Endothelial cell of umbilical vein (primary cell): Measurements from ENCODE around the gene LHFPL6. TPM values are rescaled to one million over a fixed set of nuclear protein-coding genes. Genes with fewer than 3 reads are reported as not detected.

ENCODE experiments used
- BruUV-seq: library from RNA; stranded (reverse); fragments of 400-500 nt; replicated peaks from 2 replicates; lab custom pipeline; 2021; lab: Mats Ljungman, UMichigan
- CTCF ChIA-PET: fragments of 300-600, 350-600 bp; sonication (Branson Sonifier 250); formaldehyde crosslinking; loops from one replicate; lab custom pipeline; 2021; ENCODE audit warnings: antibody characterized with exemption, inconsistent platforms; lab: Charles Lee
- POLR2A ChIA-PET: fragments of 300-600, 350-600 bp; sonication (Branson Sonifier 250); formaldehyde crosslinking; loops from one replicate; lab custom pipeline; 2021; ENCODE audit warnings: antibody characterized with exemption, inconsistent platforms; lab: Charles Lee
- DNase-seq: peaks from one replicate; pipeline ENCODE4 v3.0.0-alpha.2; 2011; ENCODE audit warnings: low read depth, low spot score
- FAIRE-seq: peaks from 2 replicates; lab custom pipeline; 2011; peaks lifted over from hg19 to GRCh38; lab: Jason Lieb, UNC
- H2AFZ ChIP-seq: 2 replicates; pipeline ENCODE4 v1.6.0; 2012; ENCODE audit warnings: low read depth, low read length, control low read depth, inconsistent platforms
- H3K27ac ChIP-seq: 2 replicates; pipeline ENCODE4 v1.5.1; 2011; ENCODE audit warnings: low read depth, mild to moderate bottlenecking, control low read depth, low read length, moderate library complexity; ENCODE audit not compliant: insufficient read depth
- H3K27me3 ChIP-seq, 2 experiments: 2 replicates each; pipeline versions ENCODE4 v1.6.0 to v1.6.1; 2011; ENCODE audit warnings: low read length in 2 of 2, mixed read lengths in 1 of 2; ENCODE audit not compliant: control insufficient read depth in 2 of 2, insufficient read depth in 2 of 2
- H3K36me3 ChIP-seq, 2 experiments: 2 replicates in 1 of 2; 3 replicates in 1 of 2; pipeline ENCODE4 v1.5.1; 2011; ENCODE audit warnings: low read length in 2 of 2, mild to moderate bottlenecking in 1 of 2, moderate library complexity in 1 of 2; ENCODE audit not compliant: control insufficient read depth in 2 of 2, insufficient read depth in 2 of 2; ENCODE audit errors: extremely low read depth in 1 of 2
- H3K4me1 ChIP-seq: 3 replicates; pipeline ENCODE4 v1.5.1; 2011; ENCODE audit warnings: mild to moderate bottlenecking, low read length; ENCODE audit not compliant: control insufficient read depth, insufficient read depth; ENCODE audit errors: extremely low read depth
- H3K4me2 ChIP-seq: 2 replicates; pipeline ENCODE4 v1.6.1; 2011; ENCODE audit warnings: low read length, control low read depth, mixed read lengths; ENCODE audit not compliant: insufficient read depth
- H3K4me3 ChIP-seq, 3 experiments: fragments of 200-600 bp in 1 of 3; sonication (generic), shearing (Covaris generic) in 1 of 3; replicated peaks in 1 of 3; 2 replicates each; pipeline ENCODE4 v1.5.1; 2011 to 2016; ENCODE audit warnings: control low read depth in 3 of 3, low read length in 3 of 3, mild to moderate bottlenecking in 2 of 3, inconsistent platforms in 1 of 3, low read depth in 1 of 3, moderate library complexity in 1 of 3; ENCODE audit not compliant: insufficient read depth in 1 of 3
- H3K79me2 ChIP-seq: 2 replicates; pipeline ENCODE4 v1.6.0; 2012; ENCODE audit warnings: low read length, inconsistent platforms; ENCODE audit not compliant: control insufficient read depth, insufficient read depth
- H3K9ac ChIP-seq: replicated peaks from 2 replicates; pipeline ENCODE3; 2011; ENCODE audit warnings: low read length, control low read depth; ENCODE audit not compliant: insufficient read depth; ENCODE audit errors: extremely low read depth
- H3K9me1 ChIP-seq: replicated peaks from 3 replicates; pipeline ENCODE4 v1.6.0; 2011; ENCODE audit warnings: mild to moderate bottlenecking, low read length; ENCODE audit not compliant: control insufficient read depth, insufficient read depth; ENCODE audit errors: extremely low read depth
- H3K9me3 ChIP-seq: replicated peaks from 2 replicates; pipeline ENCODE4 v1.5.1; 2012; ENCODE audit warnings: low read length, inconsistent platforms; ENCODE audit not compliant: control insufficient read depth, insufficient read depth
- H4K20me1 ChIP-seq: replicated peaks from 2 replicates; pipeline ENCODE3; 2011; ENCODE audit warnings: mild to moderate bottlenecking, low read length; ENCODE audit not compliant: control insufficient read depth, insufficient read depth; ENCODE audit errors: extremely low read depth
- CTCF ChIP-seq, 2 donors: IDR thresholded peaks; 1 replicate in 1 of 2; 2 replicates in 1 of 2; pipeline ENCODE4 v1.5.1; 2011; ENCODE audit warnings: low read length in 2 of 2, mild to moderate bottlenecking in 2 of 2, moderate library complexity in 2 of 2, control low read depth in 1 of 2, inconsistent platforms in 1 of 2, low read depth in 1 of 2; ENCODE audit not compliant: insufficient read depth in 1 of 2; ENCODE audit errors: extremely low read depth in 1 of 2
- EZH2 ChIP-seq: IDR thresholded peaks from 2 replicates; pipeline ENCODE4 v1.6.1; 2012; ENCODE audit warnings: borderline replicate concordance, low read depth, mild to moderate bottlenecking, moderate library complexity, low read length, inconsistent platforms; ENCODE audit not compliant: severe bottlenecking
- FOS ChIP-seq: IDR thresholded peaks from 2 replicates; pipeline ENCODE4 v1.6.1; 2011; ENCODE audit warnings: mild to moderate bottlenecking, low read length, moderate library complexity, borderline replicate concordance; ENCODE audit not compliant: insufficient read depth
- GATA2 ChIP-seq: IDR thresholded peaks from 2 replicates; pipeline ENCODE4 v1.7.0; 2011; ENCODE audit warnings: low read depth, mild to moderate bottlenecking, moderate library complexity, mixed read lengths, low read length; ENCODE audit not compliant: insufficient read length, insufficient read depth
- JUN ChIP-seq: IDR thresholded peaks from 2 replicates; pipeline ENCODE4 v1.6.1; 2011; ENCODE audit warnings: borderline replicate concordance, low read depth; ENCODE audit not compliant: insufficient read length, insufficient read depth
- MAX ChIP-seq: IDR thresholded peaks from 2 replicates; pipeline ENCODE4 v1.6.1; 2011; ENCODE audit not compliant: insufficient read depth, insufficient read length
- MYC ChIP-seq: IDR thresholded peaks from one replicate; pipeline ENCODE4 v1.6.1; 2011; ENCODE audit warnings: mild to moderate bottlenecking, low read depth, low read length
- POLR2A ChIP-seq: IDR thresholded peaks from 2 replicates; pipeline ENCODE4 v1.6.1; 2012; ENCODE audit warnings: low read depth, mild to moderate bottlenecking, control low read depth, low read length
- POLR2AphosphoS5 ChIP-seq: IDR thresholded peaks from 2 replicates; pipeline ENCODE4 v1.6.1; 2012; ENCODE audit warnings: low read depth, mild to moderate bottlenecking, control low read depth, low read length, moderate library complexity; ENCODE audit not compliant: insufficient read depth
- dilution Hi-C: fragments of 300-500 bp; cut with MboI; formaldehyde crosslinking; loops from one replicate; pipeline ENCODE4 v1.15.0; 2019; ENCODE audit warnings: low sequenced_read_pairs; ENCODE audit not compliant: extremely low pct_ligation_motif_present
- intact Hi-C: fragments of 100-400 bp; cut with micrococcal nuclease; formaldehyde crosslinking; loops from one replicate; pipeline ENCODE4 v1.10.0; 2022
- polyA plus RNA-seq, 4 experiments: library from polyadenylated mRNA; depleted of rRNA in 3 of 4; stranded (reverse) in 3 of 4; unstranded in 1 of 4; fragments of >200 nt; gene quantifications; 2 replicates each; pipeline versions ENCODE4 v1.2.1 to v1.2.3, GENCODE V29; 2011 to 2012; ENCODE audit warnings: missing spikeins in 1 of 4
- total RNA-seq: library from RNA; stranded (reverse); gene quantifications from 2 replicates; pipeline ENCODE4 v1.2.3, GENCODE V29; 2021

LHFPL6 gene
- total and polyA plus RNA-seq, 2 donors (not counting 3 experiments of a cell fraction or from before 2014, with no cell fraction given) = 17.5 to 19.4 TPM

GRCh38 chr13:39580881-39581575 is 22.0 kb downstream of the LHFPL6 start:
- Histone ChIP-seq H3K9me1 (no peaks in the 10 kb centered on the region), H3K4me3 (no peak overlapping the region), H3K4me1 (no peaks in the 10 kb centered on the region), H3K4me2 (no peak overlapping the region), H2AFZ (no peak overlapping the region), H3K27ac (no peak overlapping the region), H3K27me3 (no peaks in the 10 kb centered on the region), H3K79me2 (no peaks in the 10 kb centered on the region), H3K9me3 (no peaks in the 10 kb centered on the region), H3K9ac (no peak overlapping the region), H4K20me1 (no peaks in the 10 kb centered on the region), H3K36me3 (no peaks in the 10 kb centered on the region)
- ChIA-PET CTCF (no interaction called here), POLR2A (no interaction called here)
- dilution Hi-C loops = no loop called here
- no TSS peak for BruUV-seq
- no peak for TF ChIP-seq MYC
- no peak for TF ChIP-seq MAX
- TF ChIP-seq POLR2AphosphoS5 = no peak
- no peak for TF ChIP-seq GATA2
- no peak for TF ChIP-seq POLR2A
- no peak for TF ChIP-seq CTCF (IDR thresholded peaks at IDR 0.05; ENCODE audit: extremely low read depth in 1 of 2, insufficient read depth in 1 of 2, low read depth in 1 of 2, low read length in 2 of 2)
- no peak for TF ChIP-seq FOS
- no peak for TF ChIP-seq JUN
- TF ChIP-seq EZH2 = no peak
- FAIRE-seq = no peak
- intact Hi-C loops = no loop called here
- no peak for DNase-seq
